Neuronal stem cell (in vitro differentiated cells): ENCODE data around the gene CHRNA3.

Experiments used
- DNase-seq: peaks from one replicate; pipeline ENCODE4 v3.0.0-alpha.2; 2013; ENCODE audit warnings: low spot score
- H2AFZ ChIP-seq: one replicate; pipeline ENCODE4 v1.6.1; 2013; ENCODE audit warnings: mild to moderate bottlenecking, low read length, inconsistent platforms
- H2AK5ac ChIP-seq: 2 replicates; pipeline ENCODE4 v1.6.1; 2013; ENCODE audit warnings: low read depth, mild to moderate bottlenecking, inconsistent platforms, low read length, moderate library complexity, mixed read lengths
- H2BK120ac ChIP-seq: 2 replicates; pipeline ENCODE4 v1.6.1; 2013; ENCODE audit warnings: low read depth, mild to moderate bottlenecking, inconsistent platforms, low read length, moderate library complexity, mixed read lengths
- H2BK12ac ChIP-seq: one replicate; pipeline ENCODE4 v1.6.1; 2013; ENCODE audit warnings: low read length, inconsistent platforms
- H2BK15ac ChIP-seq: 2 replicates; pipeline ENCODE4 v1.6.1; 2013; ENCODE audit warnings: mild to moderate bottlenecking, low read length, inconsistent platforms, mixed read lengths
- H2BK5ac ChIP-seq: one replicate; pipeline ENCODE4 v1.6.1; 2013; ENCODE audit warnings: inconsistent platforms, mild to moderate bottlenecking, low read length, moderate library complexity
- H3K14ac ChIP-seq: one replicate; pipeline ENCODE4 v1.6.1; 2013; ENCODE audit warnings: low read length, inconsistent platforms
- H3K18ac ChIP-seq: 2 replicates; pipeline ENCODE4 v1.6.1; 2013; ENCODE audit warnings: low read length, inconsistent platforms
- H3K23ac ChIP-seq: 2 replicates; pipeline ENCODE4 v1.6.1; 2013; ENCODE audit warnings: low read depth, mild to moderate bottlenecking, mixed read lengths, low read length, inconsistent platforms; ENCODE audit not compliant: poor library complexity
- H3K27ac ChIP-seq: replicated peaks from 3 replicates; pipeline ENCODE4 v1.5.1; 2013; ENCODE audit warnings: low read length, inconsistent platforms
- H3K27me3 ChIP-seq, 3 experiments: 2 replicates each; pipeline ENCODE4 v1.6.1; 2013; ENCODE audit warnings: low read length in 3 of 3, mild to moderate bottlenecking in 2 of 3, inconsistent platforms in 1 of 3, low read depth in 1 of 3, mixed read lengths in 1 of 3, moderate library complexity in 1 of 3; ENCODE audit not compliant: control insufficient read depth in 3 of 3, insufficient read depth in 3 of 3
- H3K36me3 ChIP-seq, 2 donors: replicated peaks in 1 of 2; 2 replicates each; pipeline ENCODE4 v1.6.1; 2013; ENCODE audit warnings: low read length in 2 of 2; ENCODE audit not compliant: control insufficient read depth in 2 of 2, insufficient read depth in 2 of 2
- H3K4ac ChIP-seq: 2 replicates; pipeline ENCODE4 v1.6.1; 2013; ENCODE audit warnings: inconsistent platforms, mild to moderate bottlenecking, low read length, moderate library complexity
- H3K4me1 ChIP-seq, 2 donors: 1 replicate in 1 of 2; 2 replicates in 1 of 2; pipeline ENCODE4 v1.6.1; 2013; ENCODE audit warnings: low read length in 2 of 2, low read depth in 1 of 2; ENCODE audit not compliant: control insufficient read depth in 2 of 2, insufficient read depth in 1 of 2
- H3K4me2 ChIP-seq: one replicate; pipeline ENCODE4 v1.6.1; 2013; ENCODE audit warnings: mild to moderate bottlenecking, low read length, inconsistent platforms; ENCODE audit not compliant: insufficient read depth, poor library complexity, severe bottlenecking
- H3K4me3 ChIP-seq, 2 donors: 2 replicates each; pipeline ENCODE4 v1.5.1; 2013; ENCODE audit warnings: low read length in 2 of 2, mild to moderate bottlenecking in 2 of 2, inconsistent platforms in 1 of 2, moderate library complexity in 1 of 2
- H3K79me1 ChIP-seq: one replicate; pipeline ENCODE4 v1.6.1; 2013; ENCODE audit warnings: low read depth, mild to moderate bottlenecking, inconsistent platforms, low read length, moderate library complexity
- H3K9ac ChIP-seq: one replicate; pipeline ENCODE4 v1.6.1; 2013; ENCODE audit warnings: mild to moderate bottlenecking, low read depth, low read length, inconsistent platforms; ENCODE audit not compliant: poor library complexity
- H3K9me3 ChIP-seq, 2 donors: replicated peaks in 1 of 2; 2 replicates each; pipeline versions ENCODE3 to v1.6.1; 2013; ENCODE audit warnings: low read length in 2 of 2, mild to moderate bottlenecking in 2 of 2, inconsistent platforms in 1 of 2, low read depth in 1 of 2, mixed read lengths in 1 of 2, moderate library complexity in 1 of 2; ENCODE audit not compliant: control insufficient read depth in 2 of 2, insufficient read depth in 1 of 2
- H4K8ac ChIP-seq: one replicate; pipeline ENCODE4 v1.6.1; 2013; ENCODE audit warnings: low read depth, mild to moderate bottlenecking, inconsistent platforms, low read length, moderate library complexity
- H4K91ac ChIP-seq: one replicate; pipeline ENCODE4 v1.6.1; 2013; ENCODE audit warnings: low read length, low read depth, mild to moderate bottlenecking, inconsistent platforms; ENCODE audit not compliant: poor library complexity
- WGBS, 2 donors: extraction: QIAGEN DNeasy Blood & Tissue Kit; methylation state at CpG; one replicate each; pipeline ENCODE4 v1.1.7; 2013; ENCODE audit warnings: missing lambda C conversion rate in 2 of 2, mixed read lengths in 1 of 2; ENCODE audit not compliant: insufficient read length in 2 of 2, insufficient replicate concordance in 1 of 2; ENCODE audit errors: extremely low coverage in 2 of 2; 5-methylcytosine and 5-hydroxymethylcytosine counted together

The CHRNA3 gene

DNA sequence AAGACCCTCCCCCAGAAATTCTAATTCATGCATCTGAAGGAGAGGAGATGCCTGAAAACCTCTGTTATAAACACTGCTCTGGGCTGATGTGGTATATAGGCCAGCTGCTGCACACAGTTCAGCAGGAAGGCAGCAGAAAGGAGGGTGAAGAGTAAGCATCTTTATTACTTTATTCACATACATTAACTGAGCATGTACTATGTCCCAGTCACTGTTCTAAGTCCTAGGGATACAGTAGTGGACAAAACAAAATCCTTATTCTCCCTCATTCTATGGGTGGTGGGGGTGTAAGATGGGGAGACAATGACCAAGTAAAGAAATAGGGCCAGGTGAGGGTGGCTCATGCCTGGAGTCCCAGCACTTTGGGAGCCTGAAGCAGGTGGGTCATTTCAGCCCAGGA, 38.0 kb upstream of the CHRNA3 start:
- Histone ChIP-seq H2BK5ac (no peak overlapping the region), H3K27me3 (peaks cover 0 to 10% (median 0%) of the 10 kb centered on the region in 3 experiments), H3K18ac (no peak overlapping the region), H2AK5ac (no peak overlapping the region), H4K91ac (no peak overlapping the region), H3K9ac (no peak overlapping the region), H2BK15ac (no peak overlapping the region), H3K4me1 (no peaks in the 10 kb centered on the region), H3K4me2 (no peak overlapping the region), H4K8ac (no peak overlapping the region), H3K14ac (no peak overlapping the region), H2BK12ac (no peak overlapping the region), H3K27ac (no peak overlapping the region), H3K79me1 (no peaks in the 10 kb centered on the region), H3K9me3 (no peaks in the 10 kb centered on the region), H3K36me3 (no peaks in the 10 kb centered on the region), H3K4ac (no peak overlapping the region), H2AFZ (no peak overlapping the region), H3K23ac (no peak overlapping the region), H3K4me3 (no peak overlapping the region), H2BK120ac (no peak overlapping the region)
- no peak for DNase-seq

- Histone ChIP-seq H2AFZ (no peak overlapping the region), H2BK15ac (no peak overlapping the region), H3K14ac (no peak overlapping the region), H2AK5ac (no peak overlapping the region), H4K8ac (no peak overlapping the region), H2BK120ac (no peak overlapping the region), H3K27ac (no peak overlapping the region), H3K4me1 (no peaks in the 10 kb centered on the region), H3K23ac (no peak overlapping the region), H3K4ac (no peak overlapping the region), H3K9me3 (no peaks in the 10 kb centered on the region), H3K36me3 (no peaks in the 10 kb centered on the region), H3K9ac (no peak overlapping the region), H3K4me3 (no peak overlapping the region), H3K18ac (no peak overlapping the region), H2BK12ac (no peak overlapping the region), H3K4me2 (no peak overlapping the region), H3K79me1 (no peaks in the 10 kb centered on the region), H2BK5ac (no peak overlapping the region), H4K91ac (no peak overlapping the region), H3K27me3 (peaks cover 0 to 47% (median 0%) of the 10 kb centered on the region in 3 experiments)
- no peak for DNase-seq
- no CpG with 5 or more reads among the region's 4 CpGs for WGBS, 2 donors
Measured at GRCh38 chr15:78654272-78654671, 33.5 kb upstream of the CHRNA3 start.

DNA sequence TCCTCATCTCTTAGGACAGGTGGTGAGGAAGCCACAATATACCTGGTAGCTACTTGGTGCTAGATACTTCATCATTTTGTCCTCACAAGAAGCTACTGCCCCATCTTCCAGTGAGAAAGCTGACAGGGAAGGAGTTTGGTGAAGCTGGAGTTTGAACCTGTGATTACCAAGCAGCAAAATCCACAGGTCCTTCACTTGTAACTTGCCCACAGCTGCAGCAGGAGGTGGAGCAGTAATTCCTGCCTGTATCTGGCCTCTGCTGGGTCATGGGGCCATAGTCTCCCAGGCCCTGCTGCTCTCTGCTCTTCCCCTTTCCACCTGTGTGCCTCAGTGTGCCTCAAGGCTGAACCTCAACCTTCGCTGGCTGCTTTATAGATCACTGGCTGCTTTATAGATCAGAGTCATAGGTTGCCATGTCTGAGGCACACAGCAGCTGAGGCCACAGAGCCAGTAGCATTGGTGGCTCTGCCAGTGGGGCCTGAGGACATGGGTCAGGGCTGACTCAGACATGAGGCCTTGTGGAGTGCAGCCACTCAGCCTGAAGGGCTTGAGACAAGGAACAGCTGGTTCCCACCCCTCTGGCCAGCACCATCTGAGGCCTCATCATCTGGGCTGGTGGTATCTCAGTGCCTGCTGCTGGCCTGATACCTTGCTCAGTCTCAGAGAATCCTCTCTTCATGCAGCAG, 31.3 kb upstream of the CHRNA3 start:
- H3K23ac ChIP-seq: no peak overlapping the region
- H2AFZ ChIP-seq: no peak overlapping the region
- no peak for DNase-seq
- H3K14ac ChIP-seq: no peak overlapping the region
- H3K27ac ChIP-seq: no peak overlapping the region
- H3K27me3 ChIP-seq: peaks cover 0 to 46% (median 0%) of the 10 kb centered on the region in 3 experiments
- no peak overlapping the region for H4K8ac ChIP-seq
- H3K4me2 ChIP-seq: no peak overlapping the region
- H2AK5ac ChIP-seq: no peak overlapping the region
- no peak overlapping the region for H2BK12ac ChIP-seq
- H3K4ac ChIP-seq: no peak overlapping the region
- no peak overlapping the region for H3K4me3 ChIP-seq
- no peak overlapping the region for H2BK120ac ChIP-seq
- H2BK15ac ChIP-seq: no peak overlapping the region
- H3K79me1 ChIP-seq: no peaks in the 10 kb centered on the region
- no peaks in the 10 kb centered on the region for H3K9me3 ChIP-seq
- H2BK5ac ChIP-seq: no peak overlapping the region
- whole genome bisulfite sequencing, 2 donors: no CpG with 5 or more reads among the region's 1 CpG
- H3K9ac ChIP-seq: no peak overlapping the region
- H3K4me1 ChIP-seq: no peaks in the 10 kb centered on the region
- H3K36me3 ChIP-seq: no peaks in the 10 kb centered on the region
- no peak overlapping the region for H4K91ac ChIP-seq
- H3K18ac ChIP-seq: no peak overlapping the region

DNA sequence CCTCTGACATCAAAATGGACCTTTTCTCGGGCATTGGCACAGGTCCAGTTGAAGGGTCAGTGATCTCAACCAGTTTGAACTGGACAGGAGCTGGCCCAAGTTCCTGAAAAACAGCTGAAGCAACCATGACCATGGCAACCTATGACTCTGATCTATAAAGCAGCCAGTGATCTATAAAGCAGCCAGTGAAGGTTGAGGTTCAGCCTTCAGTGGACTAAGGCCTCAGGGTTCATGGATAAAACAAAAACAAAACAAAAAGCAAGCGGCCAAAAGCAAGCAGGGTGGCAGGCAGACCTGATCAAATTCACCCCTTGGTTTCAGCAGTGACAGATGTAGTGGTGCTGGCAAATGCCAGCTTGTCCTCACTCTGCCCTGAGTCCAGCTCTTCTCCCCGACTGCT, 30.2 kb upstream of the CHRNA3 start:
- no peak overlapping the region for H3K4ac ChIP-seq
- H2BK12ac ChIP-seq: no peak overlapping the region
- no CpG with 5 or more reads among the region's 3 CpGs for WGBS, 2 donors

More for the DNA sequence above, 30.2 kb upstream of the CHRNA3 start:
- Histone ChIP-seq H3K4me2 (no peak overlapping the region), H3K79me1 (no peaks in the 10 kb centered on the region), H3K9ac (no peak overlapping the region), H2BK15ac (no peak overlapping the region), H3K27me3 (peaks cover 0 to 39% (median 0%) of the 10 kb centered on the region in 3 experiments), H3K18ac (no peak overlapping the region), H2AFZ (no peak overlapping the region), H3K14ac (no peak overlapping the region), H3K23ac (no peak overlapping the region), H3K4me1 (no peaks in the 10 kb centered on the region), H3K4me3 (no peak overlapping the region), H2BK5ac (no peak overlapping the region), H4K8ac (no peak overlapping the region), H3K9me3 (no peaks in the 10 kb centered on the region), H3K36me3 (no peaks in the 10 kb centered on the region), H2BK120ac (no peak overlapping the region), H2AK5ac (no peak overlapping the region), H4K91ac (no peak overlapping the region), H3K27ac (no peak overlapping the region)
- no peak for DNase-seq
